ENCODE results near the gene ADARB2. TPM values are rescaled to one million over a fixed set of nuclear protein-coding genes. Genes with fewer than 3 reads are reported as not detected.

ADARB2 gene
- total RNA-seq, 4 donors from 2014 or later: 8.4 to 23.2 (median 19.6) TPM

DNA sequence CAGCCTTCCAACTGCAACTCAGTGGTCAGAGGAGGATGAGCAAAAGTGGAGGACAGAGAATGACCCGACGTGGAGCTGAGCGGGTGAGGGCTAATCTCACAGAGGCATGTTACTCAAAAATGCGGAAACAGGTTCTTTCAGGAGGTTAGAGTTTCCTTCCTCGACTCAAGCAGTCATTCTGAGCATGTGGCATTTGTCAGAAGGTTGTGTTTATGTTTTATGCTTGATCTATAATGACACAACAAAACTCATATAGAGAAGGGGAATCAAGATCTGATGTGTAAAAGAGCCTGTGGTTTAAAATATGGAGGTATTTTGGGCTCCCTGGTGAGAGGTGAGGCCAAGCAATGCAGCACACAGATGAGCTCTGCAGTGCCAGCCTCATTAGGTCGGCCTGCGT is 311.4 kb downstream of the ADARB2 start:
- TF ChIP-seq EP300 (IDR thresholded peaks at IDR 0.05): no peak
- TF ChIP-seq, protein P1, sequence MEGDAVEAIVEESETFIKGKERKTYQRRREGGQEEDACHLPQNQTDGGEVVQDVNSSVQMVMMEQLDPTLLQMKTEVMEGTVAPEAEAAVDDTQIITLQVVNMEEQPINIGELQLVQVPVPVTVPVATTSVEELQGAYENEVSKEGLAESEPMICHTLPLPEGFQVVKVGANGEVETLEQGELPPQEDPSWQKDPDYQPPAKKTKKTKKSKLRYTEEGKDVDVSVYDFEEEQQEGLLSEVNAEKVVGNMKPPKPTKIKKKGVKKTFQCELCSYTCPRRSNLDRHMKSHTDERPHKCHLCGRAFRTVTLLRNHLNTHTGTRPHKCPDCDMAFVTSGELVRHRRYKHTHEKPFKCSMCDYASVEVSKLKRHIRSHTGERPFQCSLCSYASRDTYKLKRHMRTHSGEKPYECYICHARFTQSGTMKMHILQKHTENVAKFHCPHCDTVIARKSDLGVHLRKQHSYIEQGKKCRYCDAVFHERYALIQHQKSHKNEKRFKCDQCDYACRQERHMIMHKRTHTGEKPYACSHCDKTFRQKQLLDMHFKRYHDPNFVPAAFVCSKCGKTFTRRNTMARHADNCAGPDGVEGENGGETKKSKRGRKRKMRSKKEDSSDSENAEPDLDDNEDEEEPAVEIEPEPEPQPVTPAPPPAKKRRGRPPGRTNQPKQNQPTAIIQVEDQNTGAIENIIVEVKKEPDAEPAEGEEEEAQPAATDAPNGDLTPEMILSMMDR (IDR thresholded peaks at IDR 0.05): no peak
- TF ChIP-seq POLR2A (IDR thresholded peaks at IDR 0.05): no peak
- Histone ChIP-seq H3K4me1 (peaks cover 0 to 2% (median 0%) of the 10 kb centered on the region in 4 donors), H3K27ac (no peak overlapping the region), H3K36me3 (no peaks in the 10 kb centered on the region), H3K27me3 (no peaks in the 10 kb centered on the region), H3K4me3 (no peak overlapping the region), H3K9me3 (peaks cover 0 to 4% (median 1%) of the 10 kb centered on the region in 4 donors)
- no peak for DNase-seq (ENCODE audit: low spot score in 2 of 2)
- 63 to 69% methylated on average over 7 of the region's 7 CpGs for WGBS, 2 donors

DNA sequence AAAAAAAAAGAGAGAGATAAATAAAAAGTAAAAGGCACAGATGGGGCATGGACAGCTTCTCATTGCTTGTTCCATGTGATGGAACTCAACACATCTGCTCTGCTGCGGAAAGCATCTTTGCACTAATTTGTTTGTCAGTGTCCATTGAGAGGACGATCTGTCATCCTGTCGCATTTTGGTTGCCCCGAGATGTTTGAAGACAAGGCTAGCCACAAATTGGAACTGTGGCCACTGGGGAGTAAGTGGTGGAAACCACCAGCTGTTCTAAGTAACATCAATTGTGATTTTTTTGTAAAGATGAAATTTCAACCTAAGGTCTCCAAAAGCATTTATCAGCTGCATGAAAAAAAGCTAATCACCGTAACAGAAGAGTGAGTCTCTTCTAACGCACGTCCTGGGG is 312.7 kb downstream of the ADARB2 start:
- H3K9me3 ChIP-seq: peaks cover 0 to 3% (median 0%) of the 10 kb centered on the region in 4 donors
- H3K4me3 ChIP-seq: no peak overlapping the region
- TF ChIP-seq EP300 (IDR thresholded peaks at IDR 0.05): no peak
- no peak for TF ChIP-seq POLR2A (IDR thresholded peaks at IDR 0.05)
- TF ChIP-seq, protein P1 (IDR thresholded peaks at IDR 0.05): no peak
- 68 to 89% methylated on average over 7 of the region's 7 CpGs for WGBS, 2 donors
- peaks cover 0 to 7% of the 10 kb centered on the region in 2 donors for H3K27me3 ChIP-seq
- H3K36me3 ChIP-seq: no peaks in the 10 kb centered on the region
- DNase-seq (ENCODE audit: low spot score in 2 of 2): no peak
- peaks cover 0 to 6% (median 2%) of the 10 kb centered on the region in 4 donors for H3K4me1 ChIP-seq
- H3K27ac ChIP-seq: no peak overlapping the region

DNA sequence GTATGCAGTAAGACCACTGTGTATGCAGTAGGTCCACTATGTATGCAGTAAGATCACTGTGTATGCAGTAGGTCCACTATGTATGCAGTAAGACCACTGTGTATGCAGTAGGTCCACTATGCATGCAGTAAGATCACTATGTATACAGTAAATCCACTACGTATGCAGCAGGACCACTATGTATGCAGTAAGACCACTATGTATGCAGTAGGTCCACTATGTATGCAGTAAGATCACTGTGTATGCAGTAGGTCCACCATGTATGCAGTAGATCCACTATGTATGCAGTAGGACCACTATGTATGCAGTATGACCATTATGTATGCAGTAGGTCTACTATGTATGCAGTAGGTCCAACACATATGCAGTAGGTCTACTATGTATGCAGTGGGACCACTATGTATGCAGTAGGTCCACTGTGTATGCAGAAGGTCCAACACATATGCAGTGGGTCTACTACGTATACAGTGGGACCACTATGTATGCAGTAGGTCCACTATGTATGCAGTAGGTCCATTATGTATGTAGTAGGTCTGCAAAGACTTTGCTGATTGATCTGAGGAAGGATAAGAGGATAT is 313.6 kb downstream of the ADARB2 start:
- Histone ChIP-seq H3K27me3 (peaks cover 0 to 11% of the 10 kb centered on the region in 2 donors), H3K27ac (no peak overlapping the region), H3K4me1 (peaks cover 0 to 6% (median 2%) of the 10 kb centered on the region in 4 donors), H3K9me3 (no peaks in the 10 kb centered on the region), H3K36me3 (no peaks in the 10 kb centered on the region), H3K4me3 (no peak overlapping the region)
- TF ChIP-seq POLR2A (IDR thresholded peaks at IDR 0.05): no peak
- TF ChIP-seq, protein P1 (IDR thresholded peaks at IDR 0.05): no peak
- no peak for TF ChIP-seq EP300 (IDR thresholded peaks at IDR 0.05)
- 89 to 95% methylated on average over 2 of the region's 2 CpGs for WGBS, 2 donors
- no peak for DNase-seq (ENCODE audit: low spot score in 2 of 2)

DNA sequence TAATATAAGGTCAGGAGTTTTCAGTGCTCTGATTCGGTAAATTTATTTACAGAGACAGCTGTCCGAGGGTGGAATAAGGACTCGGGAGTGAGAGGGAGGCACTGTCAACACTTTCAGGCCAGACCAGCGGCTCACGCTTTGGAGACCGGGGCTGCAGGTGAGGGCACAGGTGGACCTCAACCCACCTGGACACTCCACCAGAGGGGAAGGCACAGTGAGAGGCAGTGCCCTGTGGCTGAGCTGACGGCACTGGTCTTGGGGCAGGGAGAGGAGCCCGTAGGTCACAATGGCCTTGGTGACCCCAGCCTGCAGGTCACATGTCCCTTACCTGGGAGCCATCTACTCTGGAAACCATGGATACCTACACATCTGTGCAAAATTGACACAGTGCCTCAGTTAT is 315.1 kb downstream of the ADARB2 start:
- DNase-seq (ENCODE audit: low spot score in 2 of 2): no peak
- Histone ChIP-seq H3K27me3 (peaks cover 0 to 11% of the 10 kb centered on the region in 2 donors), H3K27ac (no peak overlapping the region), H3K4me3 (no peak overlapping the region), H3K9me3 (no peaks in the 10 kb centered on the region), H3K36me3 (no peaks in the 10 kb centered on the region), H3K4me1 (peaks cover 0 to 6% (median 2%) of the 10 kb centered on the region in 4 donors)
- TF ChIP-seq, protein P1 (IDR thresholded peaks at IDR 0.05): no peak
- 87 to 89% methylated on average over 8 of the region's 8 CpGs for WGBS, 2 donors

DNA sequence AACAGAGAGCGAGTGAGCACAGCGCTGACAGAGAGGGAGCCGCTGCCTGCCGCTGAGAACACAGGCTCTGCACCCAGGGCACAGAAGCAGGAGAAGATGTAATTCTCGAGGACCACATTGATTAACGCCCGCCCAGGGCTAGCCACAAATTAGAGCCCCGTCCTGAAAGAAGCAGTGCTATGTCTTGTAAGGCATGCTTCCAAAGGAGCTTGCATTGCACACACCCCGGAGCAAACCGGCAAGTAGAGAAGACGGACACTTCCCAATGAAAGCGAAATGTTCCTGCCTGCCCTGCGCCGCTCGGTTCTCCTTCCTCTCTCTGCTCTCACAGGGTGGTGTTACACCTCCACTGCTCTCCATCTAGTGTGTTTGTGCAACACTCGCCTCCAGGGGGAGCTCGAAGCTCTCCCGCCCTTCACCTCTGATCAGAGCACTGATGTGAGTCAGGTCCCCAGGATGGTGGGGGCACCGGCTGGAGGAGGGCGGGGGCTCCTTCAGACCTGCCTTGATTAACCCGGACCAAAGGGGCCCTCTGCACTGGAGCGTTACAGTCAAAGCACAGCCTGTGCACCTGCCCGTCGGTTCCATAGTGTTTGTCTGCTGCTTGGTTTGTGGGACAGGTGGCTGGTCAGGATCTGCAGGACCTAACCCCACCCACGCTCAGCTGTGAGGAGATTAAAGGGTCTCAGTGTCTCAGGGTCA is 316.5 kb downstream of the ADARB2 start:
- H3K27ac ChIP-seq: no peak overlapping the region
- H3K27me3 ChIP-seq: peaks cover 0 to 11% of the 10 kb centered on the region in 2 donors
- H3K9me3 ChIP-seq: no peaks in the 10 kb centered on the region
- 4 to 6% methylated on average over 24 to 25 of the region's 25 CpGs for WGBS, 2 donors
- H3K4me1 ChIP-seq: peaks cover 0 to 6% (median 2%) of the 10 kb centered on the region in 4 donors
- TF ChIP-seq POLR2A (IDR thresholded peaks at IDR 0.05): no peak
- TF ChIP-seq, protein P1 (IDR thresholded peaks at IDR 0.05): peak; percentile 40 to 57 (median 46)
- no peaks in the 10 kb centered on the region for H3K36me3 ChIP-seq
- H3K4me3 ChIP-seq: peak overlapping the region in 1 of 4 donors; percentile 17
- peak; percentile 30 for DNase-seq (ENCODE audit: low spot score in 2 of 2)
